HG03520 (cell line): ENCODE measurements around the gene ANGPTL8.

ENCODE experiments used
- ATAC-seq: cut with Tn5 transposase; IDR thresholded peaks from one replicate; pipeline ENCODE4 v1.9.1; 2021; ENCODE audit warnings: mild to moderate bottlenecking, moderate library complexity; ENCODE audit not compliant: unreplicated experiment

The ANGPTL8 gene

GRCh38 chr19:11286312-11286974, 47.0 kb downstream of the ANGPTL8 start:
- no peak for ATAC-seq

DNA sequence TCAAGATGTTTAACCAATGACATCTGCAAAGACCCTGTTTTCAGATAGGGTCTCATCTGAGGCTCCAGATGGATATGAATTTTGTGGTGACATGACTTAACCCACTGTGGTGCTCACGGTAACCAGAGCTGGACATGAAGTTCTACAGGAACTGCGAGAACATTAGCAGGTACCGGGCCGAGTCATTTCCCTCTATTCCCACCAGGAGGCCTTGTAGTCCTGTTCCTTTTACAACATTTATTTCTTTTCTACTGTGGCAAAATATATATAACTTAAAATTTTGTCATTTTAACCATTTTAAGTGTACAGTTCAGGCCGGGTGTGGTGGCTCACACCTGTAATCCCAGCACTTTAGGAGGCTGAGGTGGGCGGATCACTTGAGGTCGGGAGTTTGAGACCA, 48.9 kb downstream of the ANGPTL8 start:
- ATAC-seq, result no peak

- ATAC-seq, result no peak
These were observed 50.8 kb downstream of the ANGPTL8 start for GRCh38 chr19:11290256-11290655.

GRCh38 chr19:11291415-11291814, 52.0 kb downstream of the ANGPTL8 start:
- ATAC-seq, result no peak
